Mammary epithelial cell (primary cell): ENCODE measurements around the gene PGM2L1.

Experiments used
- EZH2 ChIP-seq: IDR thresholded peaks from 2 replicates; pipeline ENCODE4 v1.6.1; 2012; ENCODE audit warnings: low read length, inconsistent platforms, borderline replicate concordance
- TF ChIP-seq, protein P1 (sequence below), 2 donors: IDR thresholded peaks in 1 of 2; conservative IDR thresholded peaks in 1 of 2; 2 replicates each; pipeline ENCODE4 v1.5.1; 2011 to 2012; ENCODE audit warnings: inconsistent platforms in 2 of 2, low read length in 2 of 2, mild to moderate bottlenecking in 2 of 2, control low read depth in 1 of 2, low read depth in 1 of 2; ENCODE audit not compliant: insufficient read depth in 1 of 2; ENCODE audit errors: extremely low read depth in 1 of 2

DNA sequence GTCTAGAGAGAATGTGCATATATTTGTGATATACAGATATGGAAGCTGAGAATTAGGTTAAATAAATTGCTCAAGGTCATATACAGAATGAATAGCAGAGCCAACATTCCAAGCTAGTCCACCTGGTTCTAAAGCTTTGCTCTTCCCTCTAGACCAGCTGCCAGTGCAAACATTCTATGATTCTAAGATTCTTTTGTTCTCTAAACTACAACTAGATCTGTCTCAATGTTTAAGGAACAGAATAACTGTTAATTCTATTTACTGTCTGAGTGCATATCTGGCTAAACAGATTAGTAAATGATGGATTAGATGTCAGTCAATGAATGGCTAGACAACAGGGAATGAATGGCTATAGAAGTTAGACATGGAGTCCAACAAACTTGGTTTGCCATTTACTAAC, 49.5 kb upstream of the PGM2L1 start:
- TF ChIP-seq, protein P1, sequence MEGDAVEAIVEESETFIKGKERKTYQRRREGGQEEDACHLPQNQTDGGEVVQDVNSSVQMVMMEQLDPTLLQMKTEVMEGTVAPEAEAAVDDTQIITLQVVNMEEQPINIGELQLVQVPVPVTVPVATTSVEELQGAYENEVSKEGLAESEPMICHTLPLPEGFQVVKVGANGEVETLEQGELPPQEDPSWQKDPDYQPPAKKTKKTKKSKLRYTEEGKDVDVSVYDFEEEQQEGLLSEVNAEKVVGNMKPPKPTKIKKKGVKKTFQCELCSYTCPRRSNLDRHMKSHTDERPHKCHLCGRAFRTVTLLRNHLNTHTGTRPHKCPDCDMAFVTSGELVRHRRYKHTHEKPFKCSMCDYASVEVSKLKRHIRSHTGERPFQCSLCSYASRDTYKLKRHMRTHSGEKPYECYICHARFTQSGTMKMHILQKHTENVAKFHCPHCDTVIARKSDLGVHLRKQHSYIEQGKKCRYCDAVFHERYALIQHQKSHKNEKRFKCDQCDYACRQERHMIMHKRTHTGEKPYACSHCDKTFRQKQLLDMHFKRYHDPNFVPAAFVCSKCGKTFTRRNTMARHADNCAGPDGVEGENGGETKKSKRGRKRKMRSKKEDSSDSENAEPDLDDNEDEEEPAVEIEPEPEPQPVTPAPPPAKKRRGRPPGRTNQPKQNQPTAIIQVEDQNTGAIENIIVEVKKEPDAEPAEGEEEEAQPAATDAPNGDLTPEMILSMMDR (conservative IDR thresholded peaks at IDR 0.05 in 1 of 2, IDR thresholded peaks at IDR 0.05 in 1 of 2; ENCODE audit: extremely low read depth in 1 of 2, insufficient read depth in 1 of 2, low read depth in 1 of 2, low read length in 2 of 2), result no peak
- no peak for TF ChIP-seq EZH2
